ENCODE measurements around the gene ZNF217. TPM values are rescaled to one million over a fixed set of nuclear protein-coding genes. Genes with fewer than 3 reads are reported as not detected.
"Not testable (repeated sequence)": the region's sequence is repeated elsewhere in the genome, so short reads cannot be mapped to it uniquely, and the experiment has no call there.

ZNF217 gene
- total and polyA plus RNA-seq, 9 donors = 7.2 to 21.6 (median 13.7) TPM

- no peak overlapping the region for H3K4me3 ChIP-seq (ENCODE audit: low read length)
- no peaks in the 10 kb centered on the region for H3K27me3 ChIP-seq (ENCODE audit: control insufficient read depth, insufficient read depth, low read length)
- peaks cover 13% of the 10 kb centered on the region for H3K4me1 ChIP-seq (ENCODE audit: control insufficient read depth, insufficient read depth, low read length)
- peak overlapping the region; percentile 47 for H3K27ac ChIP-seq (ENCODE audit: low read length)
- DNase-seq = peak; percentile 48
- H3K9me3 ChIP-seq (replicated peaks; ENCODE audit: control insufficient read depth, low read depth, low read length) = no peaks in the 10 kb centered on the region
- 76% methylated on average over 28 of the region's 35 CpGs for WGBS (ENCODE audit: insufficient coverage)
- no peaks in the 10 kb centered on the region for H3K36me3 ChIP-seq (ENCODE audit: control insufficient read depth, insufficient read depth, low read length)
Measured at GRCh38 chr20:53608456-53609452, 15.1 kb upstream of the ZNF217 start.

- no peak overlapping the region for H3K27ac ChIP-seq (ENCODE audit: low read length)
- 94% methylated on average over 23 of the region's 23 CpGs for WGBS (ENCODE audit: insufficient coverage)
Measured at GRCh38 chr20:53608071-53608455, 14.4 kb upstream of the ZNF217 start.

DNA sequence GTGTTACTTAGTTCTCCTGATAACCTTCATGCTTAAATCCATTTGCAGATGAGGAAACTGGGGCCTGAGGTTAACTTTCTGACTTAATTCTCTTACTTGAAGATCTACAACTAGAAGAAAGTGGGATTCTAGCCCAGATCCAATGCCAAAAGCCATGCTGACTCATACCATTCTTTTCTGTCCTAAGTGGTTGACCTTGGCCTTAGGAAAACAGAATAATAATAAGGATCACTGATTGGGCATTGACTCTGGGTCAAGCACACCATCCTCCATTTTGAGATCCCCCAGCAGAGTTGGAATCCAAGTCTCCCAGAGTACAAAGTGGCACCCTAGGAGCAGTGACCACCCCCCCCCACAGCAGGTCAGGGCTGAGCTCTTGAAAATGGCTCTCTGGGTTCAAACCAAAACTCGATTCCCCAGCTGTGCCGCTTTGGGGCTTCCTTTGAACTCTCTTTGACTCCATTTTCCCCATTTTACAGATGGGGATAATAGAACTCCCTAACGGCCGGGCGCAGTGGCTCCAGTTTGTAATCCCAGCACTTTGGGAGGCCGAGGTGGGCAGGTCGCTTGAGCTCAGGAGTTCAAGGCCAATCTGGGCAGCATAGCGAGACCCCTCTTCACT is 12.8 kb upstream of the ZNF217 start:
- H3K36me3 ChIP-seq (ENCODE audit: control insufficient read depth, insufficient read depth, low read length) = no peaks in the 10 kb centered on the region
- H3K27me3 ChIP-seq (ENCODE audit: control insufficient read depth, insufficient read depth, low read length) = no peaks in the 10 kb centered on the region
- H3K4me3 ChIP-seq (ENCODE audit: low read length) = no peak overlapping the region
- H3K4me1 ChIP-seq (ENCODE audit: control insufficient read depth, insufficient read depth, low read length) = peaks cover 10% of the 10 kb centered on the region
- no peak overlapping the region for H3K27ac ChIP-seq (ENCODE audit: low read length)
- H3K9me3 ChIP-seq (replicated peaks; ENCODE audit: control insufficient read depth, low read depth, low read length) = no peaks in the 10 kb centered on the region
- DNase-seq = no peak
- WGBS (ENCODE audit: insufficient coverage) = 86% methylated on average over 5 of the region's 8 CpGs

More at GRCh38 chr20:53608071-53608455, 14.4 kb upstream of the ZNF217 start:
- H3K9me3 ChIP-seq (replicated peaks; ENCODE audit: control insufficient read depth, low read depth, low read length) = no peaks in the 10 kb centered on the region
- H3K27me3 ChIP-seq (ENCODE audit: control insufficient read depth, insufficient read depth, low read length) = no peaks in the 10 kb centered on the region
- no peak for DNase-seq
- H3K4me1 ChIP-seq (ENCODE audit: control insufficient read depth, insufficient read depth, low read length) = peaks cover 10% of the 10 kb centered on the region
- H3K4me3 ChIP-seq (ENCODE audit: low read length) = no peak overlapping the region
- H3K36me3 ChIP-seq (ENCODE audit: control insufficient read depth, insufficient read depth, low read length) = no peaks in the 10 kb centered on the region

- H3K36me3 ChIP-seq (ENCODE audit: control insufficient read depth, insufficient read depth, low read length); H3K4me1 ChIP-seq (ENCODE audit: control insufficient read depth, insufficient read depth, low read length); DNase-seq; H3K27me3 ChIP-seq (ENCODE audit: control insufficient read depth, insufficient read depth, low read length); H3K4me3 ChIP-seq (ENCODE audit: low read length); H3K27ac ChIP-seq (ENCODE audit: low read length); H3K9me3 ChIP-seq (replicated peaks; ENCODE audit: control insufficient read depth, low read depth, low read length): not testable (repeated sequence)
- no CpG with 5 or more reads among the region's 5 CpGs for WGBS (ENCODE audit: insufficient coverage)
Measured at GRCh38 chr20:53605401-53605800, 11.8 kb upstream of the ZNF217 start.

GRCh38 chr20:53604846-53605245 is 11.2 kb upstream of the ZNF217 start:
- H3K27ac ChIP-seq (ENCODE audit: low read length); H3K4me3 ChIP-seq (ENCODE audit: low read length); H3K36me3 ChIP-seq (ENCODE audit: control insufficient read depth, insufficient read depth, low read length); H3K9me3 ChIP-seq (replicated peaks; ENCODE audit: control insufficient read depth, low read depth, low read length); H3K4me1 ChIP-seq (ENCODE audit: control insufficient read depth, insufficient read depth, low read length); DNase-seq; H3K27me3 ChIP-seq (ENCODE audit: control insufficient read depth, insufficient read depth, low read length): not testable (repeated sequence)
- WGBS (ENCODE audit: insufficient coverage) = no CpG with 5 or more reads among the region's 5 CpGs

- Histone ChIP-seq H3K9me3 (replicated peaks; ENCODE audit: control insufficient read depth, low read depth, low read length) (no peaks in the 10 kb centered on the region), H3K27me3 (ENCODE audit: control insufficient read depth, insufficient read depth, low read length) (no peaks in the 10 kb centered on the region), H3K4me1 (ENCODE audit: control insufficient read depth, insufficient read depth, low read length) (peaks cover 4% of the 10 kb centered on the region), H3K36me3 (ENCODE audit: control insufficient read depth, insufficient read depth, low read length) (no peaks in the 10 kb centered on the region), H3K4me3 (ENCODE audit: low read length) (no peak overlapping the region), H3K27ac (ENCODE audit: low read length) (no peak overlapping the region)
- no peak for DNase-seq
- no CpG with 5 or more reads among the region's 1 CpG for WGBS (ENCODE audit: insufficient coverage)
Measured at GRCh38 chr20:53602661-53603060, 9.0 kb upstream of the ZNF217 start.

- no peak for DNase-seq
- Histone ChIP-seq H3K36me3 (ENCODE audit: control insufficient read depth, insufficient read depth, low read length) (no peaks in the 10 kb centered on the region), H3K9me3 (replicated peaks; ENCODE audit: control insufficient read depth, low read depth, low read length) (no peaks in the 10 kb centered on the region), H3K27me3 (ENCODE audit: control insufficient read depth, insufficient read depth, low read length) (no peaks in the 10 kb centered on the region), H3K4me3 (ENCODE audit: low read length) (no peak overlapping the region), H3K27ac (ENCODE audit: low read length) (no peak overlapping the region), H3K4me1 (ENCODE audit: control insufficient read depth, insufficient read depth, low read length) (peaks cover 6% of the 10 kb centered on the region)
- 68% methylated on average over 6 of the region's 13 CpGs for WGBS (ENCODE audit: insufficient coverage)
Measured at GRCh38 chr20:53599910-53600632, 6.4 kb upstream of the ZNF217 start.

- no peaks in the 10 kb centered on the region for H3K27me3 ChIP-seq (ENCODE audit: control insufficient read depth, insufficient read depth, low read length)
- no peak overlapping the region for H3K27ac ChIP-seq (ENCODE audit: low read length)
- 10% methylated on average over 4 of the region's 4 CpGs for WGBS (ENCODE audit: insufficient coverage)
- H3K36me3 ChIP-seq (ENCODE audit: control insufficient read depth, insufficient read depth, low read length) = no peaks in the 10 kb centered on the region
- H3K4me3 ChIP-seq (ENCODE audit: low read length) = no peak overlapping the region
- peaks cover 6% of the 10 kb centered on the region for H3K4me1 ChIP-seq (ENCODE audit: control insufficient read depth, insufficient read depth, low read length)
- no peak for DNase-seq
- H3K9me3 ChIP-seq (replicated peaks; ENCODE audit: control insufficient read depth, low read depth, low read length) = no peaks in the 10 kb centered on the region
Measured at GRCh38 chr20:53599378-53599777, 5.7 kb upstream of the ZNF217 start.

- H3K27ac ChIP-seq (ENCODE audit: low read length) = no peak overlapping the region
- DNase-seq = no peak
- WGBS (ENCODE audit: insufficient coverage) = no CpG with 5 or more reads among the region's 2 CpGs
- peaks cover 6% of the 10 kb centered on the region for H3K4me1 ChIP-seq (ENCODE audit: control insufficient read depth, insufficient read depth, low read length)
- H3K36me3 ChIP-seq (ENCODE audit: control insufficient read depth, insufficient read depth, low read length) = no peaks in the 10 kb centered on the region
- H3K9me3 ChIP-seq (replicated peaks; ENCODE audit: control insufficient read depth, low read depth, low read length) = no peaks in the 10 kb centered on the region
- H3K27me3 ChIP-seq (ENCODE audit: control insufficient read depth, insufficient read depth, low read length) = no peaks in the 10 kb centered on the region
- H3K4me3 ChIP-seq (ENCODE audit: low read length) = no peak overlapping the region
Measured at GRCh38 chr20:53599044-53599362, 5.4 kb upstream of the ZNF217 start.
